Transverse colon (tissue), 4 donors: ENCODE measurements around the gene DPH3. TPM values are rescaled to one million over a fixed set of nuclear protein-coding genes. Genes with fewer than 3 reads are reported as not detected.

Experiments used
- DNase-seq: peaks from one replicate; pipeline ENCODE4 v3.0.0-alpha.2; 2019
- H3K27ac ChIP-seq, 4 donors: fragments of 200-600 bp; sonication (generic); 2 replicates each; pipeline ENCODE4 v1.5.1; 2016 to 2018; ENCODE audit warnings: inconsistent platforms in 4 of 4
- H3K27me3 ChIP-seq: fragments of 200-600 bp; sonication (generic); 2 replicates; pipeline ENCODE4 v1.5.1; 2017; ENCODE audit warnings: inconsistent platforms
- H3K36me3 ChIP-seq, 4 donors: fragments of 200-600 bp; sonication (generic); 2 replicates each; pipeline ENCODE4 v1.5.1; 2017 to 2019; ENCODE audit warnings: inconsistent platforms in 4 of 4
- H3K4me1 ChIP-seq, 4 donors: fragments of 200-600 bp; sonication (generic); 2 replicates each; pipeline ENCODE4 v1.5.1; 2017 to 2020; ENCODE audit warnings: inconsistent platforms in 4 of 4
- H3K4me3 ChIP-seq, 4 donors: fragments of 200-600 bp; sonication (generic); 1 replicate in 1 of 4; 2 replicates in 3 of 4; pipeline versions ENCODE4 v1.5.1 to v1.6.1; 2017 to 2019; ENCODE audit warnings: inconsistent platforms in 4 of 4
- H3K9me3 ChIP-seq, 2 donors: fragments of 200-600 bp; sonication (generic); 2 replicates each; pipeline ENCODE4 v1.5.1; 2017 to 2019; ENCODE audit warnings: inconsistent platforms in 2 of 2
- EP300 ChIP-seq: sonication (generic); formaldehyde crosslinking; IDR thresholded peaks from one replicate; pipeline ENCODE4 v1.6.1; 2017; ENCODE audit warnings: antibody characterized with exemption, low read depth
- POLR2A ChIP-seq: fragments of 450-650 bp; IDR thresholded peaks from one replicate; pipeline ENCODE4 v1.6.1; 2016; ENCODE audit warnings: antibody characterized with exemption, mild to moderate bottlenecking, moderate library complexity
- POLR2AphosphoS5 ChIP-seq, 3 donors: sonication (generic); formaldehyde crosslinking; IDR thresholded peaks; one replicate each; pipeline ENCODE4 v1.6.1; 2016; ENCODE audit warnings: antibody characterized with exemption in 3 of 3
- WGBS, 2 donors: methylation state at CpG; one replicate each; pipeline ENCODE4 v1.1.5; 2018; ENCODE audit warnings: low coverage in 1 of 2; 5-methylcytosine and 5-hydroxymethylcytosine counted together
- in situ Hi-C, 4 donors: fragments of 200-750 bp; cut with MboI; loops; one replicate each; pipeline versions ENCODE4 v1.15.0 to v1.15.1; 2017; ENCODE audit warnings: low sequenced_read_pairs in 3 of 4, low pct_ligation_motif_present in 1 of 4, low pct_unique_long_range_greater_than_20kb in 1 of 4
- intact Hi-C: fragments of 100-400 bp; cut with DNase I; formaldehyde crosslinking; loops from one replicate; pipeline ENCODE4 v1.15.1; 2023; ENCODE audit warnings: low total_unique reads
- total RNA-seq, 4 donors: library from RNA; depleted of rRNA; stranded (reverse); fragments of >200 nt; gene quantifications; one replicate each; pipeline ENCODE4 v1.1.0, GENCODE V29; 2016
- TF ChIP-seq, protein P1 (sequence below), 5 experiments: fragments of 200-600 bp in 3 of 5; fragments of 450-650 bp in 2 of 5; sonication (generic) in 3 of 5; IDR thresholded peaks; 1 replicate in 2 of 5; 2 replicates in 3 of 5; pipeline ENCODE4 v1.5.1; 2016 to 2017; ENCODE audit warnings: antibody characterized with exemption in 5 of 5, inconsistent platforms in 3 of 5, mild to moderate bottlenecking in 2 of 5, moderate library complexity in 1 of 5

DPH3 gene
- total RNA-seq, 4 donors from 2014 or later: 5.0 to 22.4 (median 12.4) TPM

DNA sequence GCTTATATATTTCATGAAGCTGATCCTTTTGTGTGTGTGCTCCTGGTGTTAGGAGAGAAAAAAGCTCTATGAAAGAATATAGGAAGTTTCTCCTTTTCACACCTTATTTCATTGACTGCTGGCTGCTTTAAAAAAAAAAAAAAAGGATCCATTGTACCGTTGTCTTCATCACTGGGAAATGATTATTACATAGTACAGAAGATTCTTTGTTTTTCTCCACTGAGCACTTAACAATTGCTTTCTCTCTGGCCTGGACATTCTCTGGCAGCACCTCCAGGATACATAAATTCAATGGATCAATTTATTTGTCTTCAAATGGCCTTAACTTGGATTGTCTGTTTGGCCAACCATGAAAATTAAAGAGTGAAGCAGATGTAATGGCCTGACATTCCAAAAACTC lies 37.2 kb downstream of the DPH3 start:
- Histone ChIP-seq H3K27ac (no peak overlapping the region), H3K27me3 (no peaks in the 10 kb centered on the region), H3K4me1 (no peaks in the 10 kb centered on the region), H3K36me3 (no peaks in the 10 kb centered on the region), H3K4me3 (no peak overlapping the region), H3K9me3 (no peaks in the 10 kb centered on the region)
- TF ChIP-seq, protein P1, sequence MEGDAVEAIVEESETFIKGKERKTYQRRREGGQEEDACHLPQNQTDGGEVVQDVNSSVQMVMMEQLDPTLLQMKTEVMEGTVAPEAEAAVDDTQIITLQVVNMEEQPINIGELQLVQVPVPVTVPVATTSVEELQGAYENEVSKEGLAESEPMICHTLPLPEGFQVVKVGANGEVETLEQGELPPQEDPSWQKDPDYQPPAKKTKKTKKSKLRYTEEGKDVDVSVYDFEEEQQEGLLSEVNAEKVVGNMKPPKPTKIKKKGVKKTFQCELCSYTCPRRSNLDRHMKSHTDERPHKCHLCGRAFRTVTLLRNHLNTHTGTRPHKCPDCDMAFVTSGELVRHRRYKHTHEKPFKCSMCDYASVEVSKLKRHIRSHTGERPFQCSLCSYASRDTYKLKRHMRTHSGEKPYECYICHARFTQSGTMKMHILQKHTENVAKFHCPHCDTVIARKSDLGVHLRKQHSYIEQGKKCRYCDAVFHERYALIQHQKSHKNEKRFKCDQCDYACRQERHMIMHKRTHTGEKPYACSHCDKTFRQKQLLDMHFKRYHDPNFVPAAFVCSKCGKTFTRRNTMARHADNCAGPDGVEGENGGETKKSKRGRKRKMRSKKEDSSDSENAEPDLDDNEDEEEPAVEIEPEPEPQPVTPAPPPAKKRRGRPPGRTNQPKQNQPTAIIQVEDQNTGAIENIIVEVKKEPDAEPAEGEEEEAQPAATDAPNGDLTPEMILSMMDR (IDR thresholded peaks at IDR 0.05): no peak
- TF ChIP-seq EP300 (no peak), POLR2A (no peak), POLR2AphosphoS5 (IDR thresholded peaks at IDR 0.05) (no peak)
- 43 to 47% methylated on average over 1 of the region's 1 CpG for WGBS, 2 donors
- DNase-seq: no peak
- intact Hi-C loops (no loop called here), in situ Hi-C loops (loop anchor here in 1 of 4 donors (25.0 kb wide), 1 partner anchor 415 kb away; no protein-coding TSS in a partner anchor)

DNA sequence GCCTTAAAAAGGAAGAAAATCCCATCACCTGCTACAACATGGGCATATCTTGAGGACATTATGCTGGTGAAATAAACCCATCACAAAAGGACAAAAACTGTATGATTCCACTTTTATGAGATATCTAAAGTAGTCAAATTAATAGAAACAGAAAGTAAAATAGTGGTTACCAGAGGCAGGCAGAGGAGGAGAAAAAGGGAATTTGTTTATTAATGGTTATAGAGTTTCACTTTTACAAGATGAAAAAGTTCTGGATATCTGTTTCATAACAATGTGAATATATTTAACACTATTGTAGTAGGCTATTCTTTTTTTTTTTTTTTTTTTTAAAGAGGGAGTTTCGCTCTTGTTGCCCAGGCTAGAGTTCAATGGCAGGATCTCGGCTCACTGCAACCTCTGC lies 40.4 kb downstream of the DPH3 start:
- WGBS, 2 donors: 80 to 94% methylated on average over 1 to 2 of the region's 2 CpGs
- H3K27ac ChIP-seq: no peak overlapping the region
- TF ChIP-seq POLR2A: no peak
- TF ChIP-seq, protein P1 (IDR thresholded peaks at IDR 0.05): no peak
- TF ChIP-seq POLR2AphosphoS5 (IDR thresholded peaks at IDR 0.05): no peak
- TF ChIP-seq EP300: no peak
- H3K4me3 ChIP-seq: no peak overlapping the region
- no peaks in the 10 kb centered on the region for H3K27me3 ChIP-seq
- no peaks in the 10 kb centered on the region for H3K36me3 ChIP-seq
- in situ Hi-C loops (no loop called here), intact Hi-C loops (no loop called here)
- no peaks in the 10 kb centered on the region for H3K9me3 ChIP-seq
- H3K4me1 ChIP-seq: no peaks in the 10 kb centered on the region
- no peak for DNase-seq

- Histone ChIP-seq H3K27ac (no peak overlapping the region), H3K4me1 (no peaks in the 10 kb centered on the region), H3K9me3 (no peaks in the 10 kb centered on the region), H3K4me3 (no peak overlapping the region), H3K27me3 (no peaks in the 10 kb centered on the region), H3K36me3 (no peaks in the 10 kb centered on the region)
- 79% methylated on average over 2 of the region's 2 CpGs; no CpG with 5 or more reads in 1 of the 2 donors for WGBS, 2 donors
- TF ChIP-seq POLR2A: no peak
- TF ChIP-seq POLR2AphosphoS5 (IDR thresholded peaks at IDR 0.05): no peak
- TF ChIP-seq, protein P1 (IDR thresholded peaks at IDR 0.05): no peak
- in situ Hi-C loops: no loop called here
- intact Hi-C loops: no loop called here
- DNase-seq: no peak
Observed at GRCh38 chr3:16222547-16222946, 42.2 kb downstream of the DPH3 start.

DNA sequence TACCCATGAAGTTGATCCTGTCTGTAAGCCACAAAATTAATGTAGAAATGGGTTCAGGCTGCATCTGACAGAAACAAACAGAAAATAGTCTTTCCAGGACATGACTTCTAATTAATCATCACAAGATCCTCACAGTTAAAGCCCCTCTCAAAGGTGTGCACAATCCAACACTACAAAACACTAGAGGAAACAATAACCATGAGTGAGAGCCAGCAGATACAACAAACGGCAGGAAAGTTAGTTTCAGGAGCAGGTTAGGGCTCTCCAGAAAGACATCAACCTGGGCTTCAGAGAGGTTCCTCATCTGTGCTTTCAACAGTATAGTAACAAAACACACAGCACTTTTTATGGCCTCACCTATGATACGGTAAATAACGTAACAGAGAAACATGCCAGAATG lies 42.8 kb downstream of the DPH3 start:
- in situ Hi-C loops: no loop called here
- intact Hi-C loops: no loop called here
- no peak for DNase-seq

More for the DNA sequence above, 42.8 kb downstream of the DPH3 start:
- 71 to 77% methylated on average over 3 of the region's 3 CpGs for WGBS, 2 donors
- Histone ChIP-seq H3K4me3 (no peak overlapping the region), H3K27ac (no peak overlapping the region), H3K4me1 (no peaks in the 10 kb centered on the region), H3K36me3 (no peaks in the 10 kb centered on the region), H3K9me3 (no peaks in the 10 kb centered on the region), H3K27me3 (no peaks in the 10 kb centered on the region)
- TF ChIP-seq, protein P1 (IDR thresholded peaks at IDR 0.05): no peak
- no peak for TF ChIP-seq POLR2A
- TF ChIP-seq EP300: no peak
- no peak for TF ChIP-seq POLR2AphosphoS5 (IDR thresholded peaks at IDR 0.05)
